ENCODE measurements around the gene METTL16. TPM values are rescaled to one million over a fixed set of nuclear protein-coding genes. Genes with fewer than 3 reads are reported as not detected.
"Not testable (repeated sequence)": the region's sequence is repeated elsewhere in the genome, so short reads cannot be mapped to it uniquely, and the experiment has no call there.

The METTL16 gene
- polyA plus RNA-seq, 1 donor, result 20.0 TPM

GRCh38 chr17:2452216-2452750 lies 59.4 kb downstream of the METTL16 start:
- DNase-seq (ENCODE audit: low read depth), result no peak

GRCh38 chr17:2450016-2450650 lies 61.6 kb downstream of the METTL16 start:
- no peak for DNase-seq (ENCODE audit: low read depth)

GRCh38 chr17:2449486-2449885 lies 62.2 kb downstream of the METTL16 start:
- no peak for DNase-seq (ENCODE audit: low read depth)

- DNase-seq (ENCODE audit: low read depth), result not testable (repeated sequence)
These were observed 64.2 kb downstream of the METTL16 start for GRCh38 chr17:2447479-2447878.

- no peak for DNase-seq (ENCODE audit: low read depth)
These were observed 66.0 kb downstream of the METTL16 start for GRCh38 chr17:2445638-2446037.

- DNase-seq (ENCODE audit: low read depth), result no peak
These were observed 67.3 kb downstream of the METTL16 start for GRCh38 chr17:2444382-2444781.

- DNase-seq (ENCODE audit: low read depth), result no peak
These were observed 69.5 kb downstream of the METTL16 start for GRCh38 chr17:2442166-2442565.

- no peak for DNase-seq (ENCODE audit: low read depth)
These were observed 70.8 kb downstream of the METTL16 start for GRCh38 chr17:2440930-2441329.

- not testable (repeated sequence) for DNase-seq (ENCODE audit: low read depth)
These were observed 71.7 kb downstream of the METTL16 start for GRCh38 chr17:2439997-2440396.

GRCh38 chr17:2438823-2439222 lies 72.9 kb downstream of the METTL16 start:
- DNase-seq (ENCODE audit: low read depth), result no peak

GRCh38 chr17:2436316-2436905 lies 75.3 kb downstream of the METTL16 start:
- no peak for DNase-seq (ENCODE audit: low read depth)

- DNase-seq (ENCODE audit: low read depth), result no peak
These were observed 75.8 kb downstream of the METTL16 start for GRCh38 chr17:2435862-2436261.

GRCh38 chr17:2435181-2435741 lies 76.4 kb downstream of the METTL16 start:
- no peak for DNase-seq (ENCODE audit: low read depth)

- no peak for DNase-seq (ENCODE audit: low read depth)
These were observed 78.0 kb downstream of the METTL16 start for GRCh38 chr17:2433696-2434095.

- DNase-seq (ENCODE audit: low read depth), result no peak
These were observed 83.8 kb downstream of the METTL16 start for GRCh38 chr17:2427910-2428309.

GRCh38 chr17:2427215-2427614 lies 84.5 kb downstream of the METTL16 start:
- DNase-seq (ENCODE audit: low read depth), result no peak

- DNase-seq (ENCODE audit: low read depth), result no peak
These were observed 88.4 kb downstream of the METTL16 start for GRCh38 chr17:2423271-2423670.

GRCh38 chr17:2421315-2422147 lies 90.2 kb downstream of the METTL16 start:
- no peak for DNase-seq (ENCODE audit: low read depth)

- DNase-seq (ENCODE audit: low read depth), result no peak
These were observed 91.5 kb downstream of the METTL16 start for GRCh38 chr17:2420176-2420575.

GRCh38 chr17:2419486-2419885 lies 92.2 kb downstream of the METTL16 start:
- no peak for DNase-seq (ENCODE audit: low read depth)

- no peak for DNase-seq (ENCODE audit: low read depth)
These were observed 93.1 kb downstream of the METTL16 start for GRCh38 chr17:2418572-2418971.

Measured in forelimb muscle (tissue), 1 donor.